ENCODE data around the gene CX3CR1.

DNA sequence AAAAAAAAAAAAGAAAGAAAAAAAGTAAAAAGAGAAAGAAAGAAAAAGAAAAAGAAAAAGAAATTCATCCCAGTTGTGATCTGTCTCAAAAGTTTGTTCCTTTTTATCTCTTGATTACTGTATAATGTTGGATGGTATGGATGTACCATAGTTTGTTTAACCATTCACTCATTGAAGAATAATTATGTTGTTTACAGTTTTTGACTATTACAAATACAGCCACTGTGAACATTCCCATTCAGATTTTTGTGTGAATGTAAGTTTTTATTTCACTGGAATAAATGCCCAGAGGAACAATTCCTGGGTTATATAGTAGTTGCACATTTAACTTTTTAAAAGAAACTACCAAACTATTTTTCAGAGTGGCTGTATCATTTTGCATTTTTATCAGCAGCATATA is 39.4 kb upstream of the CX3CR1 start:
- TF ChIP-seq, protein P1, sequence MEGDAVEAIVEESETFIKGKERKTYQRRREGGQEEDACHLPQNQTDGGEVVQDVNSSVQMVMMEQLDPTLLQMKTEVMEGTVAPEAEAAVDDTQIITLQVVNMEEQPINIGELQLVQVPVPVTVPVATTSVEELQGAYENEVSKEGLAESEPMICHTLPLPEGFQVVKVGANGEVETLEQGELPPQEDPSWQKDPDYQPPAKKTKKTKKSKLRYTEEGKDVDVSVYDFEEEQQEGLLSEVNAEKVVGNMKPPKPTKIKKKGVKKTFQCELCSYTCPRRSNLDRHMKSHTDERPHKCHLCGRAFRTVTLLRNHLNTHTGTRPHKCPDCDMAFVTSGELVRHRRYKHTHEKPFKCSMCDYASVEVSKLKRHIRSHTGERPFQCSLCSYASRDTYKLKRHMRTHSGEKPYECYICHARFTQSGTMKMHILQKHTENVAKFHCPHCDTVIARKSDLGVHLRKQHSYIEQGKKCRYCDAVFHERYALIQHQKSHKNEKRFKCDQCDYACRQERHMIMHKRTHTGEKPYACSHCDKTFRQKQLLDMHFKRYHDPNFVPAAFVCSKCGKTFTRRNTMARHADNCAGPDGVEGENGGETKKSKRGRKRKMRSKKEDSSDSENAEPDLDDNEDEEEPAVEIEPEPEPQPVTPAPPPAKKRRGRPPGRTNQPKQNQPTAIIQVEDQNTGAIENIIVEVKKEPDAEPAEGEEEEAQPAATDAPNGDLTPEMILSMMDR (IDR thresholded peaks at IDR 0.05), result no peak
- TF ChIP-seq, protein P2, sequence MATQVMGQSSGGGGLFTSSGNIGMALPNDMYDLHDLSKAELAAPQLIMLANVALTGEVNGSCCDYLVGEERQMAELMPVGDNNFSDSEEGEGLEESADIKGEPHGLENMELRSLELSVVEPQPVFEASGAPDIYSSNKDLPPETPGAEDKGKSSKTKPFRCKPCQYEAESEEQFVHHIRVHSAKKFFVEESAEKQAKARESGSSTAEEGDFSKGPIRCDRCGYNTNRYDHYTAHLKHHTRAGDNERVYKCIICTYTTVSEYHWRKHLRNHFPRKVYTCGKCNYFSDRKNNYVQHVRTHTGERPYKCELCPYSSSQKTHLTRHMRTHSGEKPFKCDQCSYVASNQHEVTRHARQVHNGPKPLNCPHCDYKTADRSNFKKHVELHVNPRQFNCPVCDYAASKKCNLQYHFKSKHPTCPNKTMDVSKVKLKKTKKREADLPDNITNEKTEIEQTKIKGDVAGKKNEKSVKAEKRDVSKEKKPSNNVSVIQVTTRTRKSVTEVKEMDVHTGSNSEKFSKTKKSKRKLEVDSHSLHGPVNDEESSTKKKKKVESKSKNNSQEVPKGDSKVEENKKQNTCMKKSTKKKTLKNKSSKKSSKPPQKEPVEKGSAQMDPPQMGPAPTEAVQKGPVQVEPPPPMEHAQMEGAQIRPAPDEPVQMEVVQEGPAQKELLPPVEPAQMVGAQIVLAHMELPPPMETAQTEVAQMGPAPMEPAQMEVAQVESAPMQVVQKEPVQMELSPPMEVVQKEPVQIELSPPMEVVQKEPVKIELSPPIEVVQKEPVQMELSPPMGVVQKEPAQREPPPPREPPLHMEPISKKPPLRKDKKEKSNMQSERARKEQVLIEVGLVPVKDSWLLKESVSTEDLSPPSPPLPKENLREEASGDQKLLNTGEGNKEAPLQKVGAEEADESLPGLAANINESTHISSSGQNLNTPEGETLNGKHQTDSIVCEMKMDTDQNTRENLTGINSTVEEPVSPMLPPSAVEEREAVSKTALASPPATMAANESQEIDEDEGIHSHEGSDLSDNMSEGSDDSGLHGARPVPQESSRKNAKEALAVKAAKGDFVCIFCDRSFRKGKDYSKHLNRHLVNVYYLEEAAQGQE (IDR thresholded peaks at IDR 0.05; ENCODE audit: insufficient read depth in 1 of 2, low read depth in 2 of 2, low read length in 1 of 2), result no peak
- TF ChIP-seq POLR2AphosphoS5 (IDR thresholded peaks at IDR 0.05; ENCODE audit: low read depth, low read length), result no peak
- no peak for TF ChIP-seq TCF7L2 (IDR thresholded peaks at IDR 0.05; ENCODE audit: low read depth, low read length)

Data from Panc1 (cell line).